CD4-positive, alpha-beta T cell (primary cell): ENCODE measurements around the gene SYNCRIP. TPM values are rescaled to one million over a fixed set of nuclear protein-coding genes. Genes with fewer than 3 reads are reported as not detected.
"Not testable (repeated sequence)": the region's sequence is repeated elsewhere in the genome, so short reads cannot be mapped to it uniquely, and the experiment has no call there.

ENCODE experiments used
- ATAC-seq: fragments of 200-7000 bp; cut with Tn5 transposase; one replicate; pipeline ENCODE4 v1.10.0; 2022; ENCODE audit warnings: mild to moderate bottlenecking; ENCODE audit not compliant: poor library complexity
- CTCF ChIA-PET: fragments of 350-600 bp; sonication (Branson Sonifier 250); formaldehyde crosslinking; loops from one replicate; lab custom pipeline; 2021; ENCODE audit warnings: antibody characterized with exemption, inconsistent platforms; lab: Charles Lee
- POLR2A ChIA-PET: fragments of 350-600 bp; sonication (Branson Sonifier 250); formaldehyde crosslinking; loops from one replicate; lab custom pipeline; 2021; ENCODE audit warnings: antibody characterized with exemption, inconsistent platforms; lab: Charles Lee
- DNase-seq, 14 experiments: peaks; one replicate each; pipeline ENCODE4 v3.0.0-alpha.2; 2013 to 2020; ENCODE audit warnings: mixed read lengths in 2 of 14
- H3K27ac ChIP-seq, 2 donors: one replicate each; pipeline versions ENCODE4 v1.5.1 to v1.7.0; 2013; ENCODE audit warnings: low read length in 2 of 2, low read depth in 1 of 2, mild to moderate bottlenecking in 1 of 2
- H3K27me3 ChIP-seq, 2 experiments: 1 replicate in 1 of 2; 2 replicates in 1 of 2; pipeline versions ENCODE4 v1.6.1 to v1.7.0; 2013; ENCODE audit warnings: low read length in 2 of 2, control low read depth in 1 of 2, mild to moderate bottlenecking in 1 of 2, moderate library complexity in 1 of 2; ENCODE audit not compliant: insufficient read depth in 2 of 2, control insufficient read depth in 1 of 2
- H3K36me3 ChIP-seq: one replicate; pipeline ENCODE4 v1.6.1; 2013; ENCODE audit warnings: low read length, control low read depth; ENCODE audit not compliant: insufficient read depth
- H3K4me1 ChIP-seq: one replicate; pipeline ENCODE4 v1.6.1; 2013; ENCODE audit warnings: low read length, control low read depth; ENCODE audit not compliant: insufficient read depth
- H3K4me3 ChIP-seq: one replicate; pipeline ENCODE4 v1.5.1; 2013; ENCODE audit warnings: mild to moderate bottlenecking, low read length, moderate library complexity
- H3K9me3 ChIP-seq, 2 experiments: 1 replicate in 1 of 2; 2 replicates in 1 of 2; pipeline versions ENCODE4 v1.6.1 to v1.7.0; 2013; ENCODE audit warnings: low read length in 2 of 2, mild to moderate bottlenecking in 2 of 2, control low read depth in 1 of 2, moderate library complexity in 1 of 2; ENCODE audit not compliant: control insufficient read depth in 1 of 2, insufficient read depth in 1 of 2
- H3K27ac Mint-ChIP-seq: one replicate; pipeline ENCODE4 v1.8.0; 2020; ENCODE audit warnings: mixed read lengths
- H3K27me3 Mint-ChIP-seq: one replicate; pipeline ENCODE4 v1.8.0; 2021; ENCODE audit warnings: mixed read lengths
- H3K36me3 Mint-ChIP-seq: one replicate; pipeline ENCODE4 v1.8.0; 2021; ENCODE audit warnings: low read depth, mixed read lengths
- H3K4me1 Mint-ChIP-seq: one replicate; pipeline ENCODE4 v1.8.0; 2021; ENCODE audit warnings: low read depth, mixed read lengths
- H3K4me3 Mint-ChIP-seq: one replicate; pipeline ENCODE4 v1.8.0; 2020; ENCODE audit warnings: mild to moderate bottlenecking, mixed read lengths
- H3K9me3 Mint-ChIP-seq: one replicate; pipeline ENCODE4 v1.8.0; 2020; ENCODE audit warnings: mixed read lengths
- intact Hi-C, 2 experiments: fragments of 100-400 bp; cut with DNase I in 1 of 2; cut with micrococcal nuclease in 1 of 2; formaldehyde crosslinking; loops; one replicate each; pipeline versions ENCODE4 v1.15.1 to v1.9.0; 2023 to 2025; cut with DNase I, micrococcal nuclease
- total RNA-seq, 174 experiments: library from RNA in 2 of 174; stranded (reverse) in 2 of 174; gene quantifications; one replicate each; pipeline ENCODE4 v1.2.3 and lab custom pipeline; 2021 to 2026
- TF ChIP-seq, protein P1 (sequence below): fragments of 200-600 bp; IDR thresholded peaks from one replicate; pipeline ENCODE4 v1.8.0; 2022; ENCODE audit warnings: antibody characterized with exemption, mild to moderate bottlenecking

SYNCRIP gene
- total RNA-seq, 2 experiments from 2014 or later, result 53.2 to 58.3 TPM

DNA sequence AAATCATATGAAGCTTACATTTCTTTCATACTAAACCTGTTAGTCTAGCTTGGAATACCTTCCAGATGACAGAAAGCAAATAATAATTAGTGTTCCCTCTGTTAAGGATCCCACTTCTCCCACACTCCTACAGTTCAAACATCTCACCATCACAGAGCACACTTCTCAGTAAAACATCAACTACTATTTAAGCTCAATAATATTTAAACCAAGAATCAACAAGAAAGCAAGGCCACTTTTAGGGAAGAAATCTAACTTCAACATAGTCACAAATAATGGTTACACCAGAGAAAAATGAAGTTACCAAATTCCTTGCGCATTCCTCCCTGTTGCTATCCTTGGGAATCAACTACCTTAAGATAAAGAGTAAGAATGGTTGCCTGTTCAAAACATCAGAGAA lies 50.7 kb downstream of the SYNCRIP start:
- CTCF ChIA-PET, result interaction anchor here (1.2 kb wide), 1 partner anchor 50 kb away, joined by 3 read pairs; the partner anchor contains the start of gene SYNCRIP
- peak overlapping the region; percentile 95 for H3K4me3 Mint-ChIP-seq
- H3K27ac ChIP-seq, result no peak overlapping the region
- POLR2A ChIA-PET, result interaction anchor here (1.2 to 5.6 kb wide), 4 partner anchors 7 to 86 kb away, joined by 4 to 174 read pairs (median 59); partner anchors contain the start of gene SYNCRIP
- H3K4me3 ChIP-seq, result no peak overlapping the region
- H3K36me3 Mint-ChIP-seq, result peaks cover 50% of the 10 kb centered on the region
- peak overlapping the region; percentile 85 for H3K27ac Mint-ChIP-seq
- H3K9me3 ChIP-seq, result peaks cover 0 to 3% of the 10 kb centered on the region in 2 experiments
- H3K27me3 Mint-ChIP-seq, result no peaks in the 10 kb centered on the region
- H3K4me1 ChIP-seq, result peaks cover 30% of the 10 kb centered on the region
- DNase-seq (no peak), ATAC-seq (no peak)
- TF ChIP-seq, protein P1, sequence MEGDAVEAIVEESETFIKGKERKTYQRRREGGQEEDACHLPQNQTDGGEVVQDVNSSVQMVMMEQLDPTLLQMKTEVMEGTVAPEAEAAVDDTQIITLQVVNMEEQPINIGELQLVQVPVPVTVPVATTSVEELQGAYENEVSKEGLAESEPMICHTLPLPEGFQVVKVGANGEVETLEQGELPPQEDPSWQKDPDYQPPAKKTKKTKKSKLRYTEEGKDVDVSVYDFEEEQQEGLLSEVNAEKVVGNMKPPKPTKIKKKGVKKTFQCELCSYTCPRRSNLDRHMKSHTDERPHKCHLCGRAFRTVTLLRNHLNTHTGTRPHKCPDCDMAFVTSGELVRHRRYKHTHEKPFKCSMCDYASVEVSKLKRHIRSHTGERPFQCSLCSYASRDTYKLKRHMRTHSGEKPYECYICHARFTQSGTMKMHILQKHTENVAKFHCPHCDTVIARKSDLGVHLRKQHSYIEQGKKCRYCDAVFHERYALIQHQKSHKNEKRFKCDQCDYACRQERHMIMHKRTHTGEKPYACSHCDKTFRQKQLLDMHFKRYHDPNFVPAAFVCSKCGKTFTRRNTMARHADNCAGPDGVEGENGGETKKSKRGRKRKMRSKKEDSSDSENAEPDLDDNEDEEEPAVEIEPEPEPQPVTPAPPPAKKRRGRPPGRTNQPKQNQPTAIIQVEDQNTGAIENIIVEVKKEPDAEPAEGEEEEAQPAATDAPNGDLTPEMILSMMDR, result no peak
- intact Hi-C loops, result loop anchor here in 1 of 2 experiments (2.0 to 5.0 kb wide), 2 partner anchors 51 to 85 kb away; partner anchors contain the start of gene SYNCRIP
- no peaks in the 10 kb centered on the region for H3K9me3 Mint-ChIP-seq
- H3K4me1 Mint-ChIP-seq, result peaks cover 59% of the 10 kb centered on the region
- peaks cover 6% of the 10 kb centered on the region for H3K36me3 ChIP-seq
- no peaks in the 10 kb centered on the region for H3K27me3 ChIP-seq

DNA sequence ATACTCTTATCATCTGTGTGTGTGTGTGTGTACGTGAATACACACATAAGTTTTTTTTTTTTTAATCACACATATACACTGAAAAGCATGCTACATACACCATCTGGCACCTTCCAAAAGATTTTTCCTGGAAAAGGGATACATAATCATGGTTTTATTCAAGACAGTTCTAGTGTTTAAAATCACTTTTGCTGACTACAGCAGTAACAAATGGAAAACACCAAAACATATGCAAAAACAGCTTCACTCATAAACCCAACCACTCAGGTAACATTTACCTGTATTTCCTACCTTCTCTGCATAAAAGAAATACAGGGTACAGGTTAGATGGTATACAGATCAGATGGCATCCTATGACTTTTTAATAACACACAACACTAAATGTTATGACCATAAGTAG lies 51.5 kb downstream of the SYNCRIP start:
- peaks cover 6% of the 10 kb centered on the region for H3K36me3 ChIP-seq
- no peaks in the 10 kb centered on the region for H3K9me3 Mint-ChIP-seq
- peaks cover 53% of the 10 kb centered on the region for H3K36me3 Mint-ChIP-seq
- H3K27ac ChIP-seq, result no peak overlapping the region
- intact Hi-C loops, result loop anchor here in 1 of 2 experiments (5.0 kb wide), 1 partner anchor 86 kb away; no protein-coding TSS in a partner anchor
- no peak overlapping the region for H3K4me3 ChIP-seq
- TF ChIP-seq, protein P1, result no peak
- H3K4me1 ChIP-seq, result peaks cover 30% of the 10 kb centered on the region
- H3K4me1 Mint-ChIP-seq, result peaks cover 59% of the 10 kb centered on the region
- no peak for ATAC-seq
- H3K9me3 ChIP-seq, result peaks cover 0 to 3% of the 10 kb centered on the region in 2 experiments
- ChIA-PET POLR2A (interaction anchor here (5.6 kb wide), 1 partner anchor 50 kb away, joined by 174 read pairs; the partner anchor contains the start of gene SYNCRIP), CTCF (interaction anchor here (1.2 kb wide), 1 partner anchor 51 kb away, joined by 3 read pairs; the partner anchor contains the start of gene SYNCRIP)
- DNase-seq, result no peak
- no peaks in the 10 kb centered on the region for H3K27me3 Mint-ChIP-seq
- peak overlapping the region; percentile 61 for H3K4me3 Mint-ChIP-seq
- no peak overlapping the region for H3K27ac Mint-ChIP-seq
- H3K27me3 ChIP-seq, result no peaks in the 10 kb centered on the region

DNA sequence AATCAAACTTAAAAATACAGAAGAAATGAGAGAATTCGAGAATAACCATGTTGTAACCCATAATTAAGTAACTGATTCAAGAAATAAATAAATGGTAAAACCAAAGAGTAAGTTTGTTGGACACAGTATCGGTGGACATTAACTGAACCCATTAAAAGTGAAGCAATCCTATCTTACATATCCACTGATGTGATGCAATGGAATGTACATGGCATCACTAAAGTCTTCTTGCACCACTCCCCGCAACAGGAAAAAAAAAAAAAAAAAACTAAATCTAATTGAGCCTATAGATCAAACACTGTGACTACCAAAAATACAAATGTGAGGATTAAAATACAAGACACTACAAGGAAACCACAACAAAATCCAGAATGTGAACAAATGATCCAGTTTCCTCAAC lies 56.9 kb downstream of the SYNCRIP start:
- Mint-ChIP-seq H3K27ac (no peak overlapping the region), H3K27me3 (no peaks in the 10 kb centered on the region), H3K9me3 (peaks cover 12% of the 10 kb centered on the region), H3K4me1 (peaks cover 71% of the 10 kb centered on the region), H3K36me3 (peaks cover 34% of the 10 kb centered on the region), H3K4me3 (no peak overlapping the region)
- TF ChIP-seq, protein P1, result no peak
- Histone ChIP-seq H3K27me3 (no peaks in the 10 kb centered on the region), H3K4me1 (peaks cover 8% of the 10 kb centered on the region), H3K36me3 (peaks cover 7% of the 10 kb centered on the region), H3K27ac (no peak overlapping the region), H3K4me3 (no peak overlapping the region), H3K9me3 (no peaks in the 10 kb centered on the region)
- no peak for ATAC-seq
- no peak for DNase-seq
- POLR2A ChIA-PET, result interaction anchor here (2.2 kb wide), 1 partner anchor 8 kb away, joined by 8 read pairs; the partner anchor contains the start of gene SNX14
- intact Hi-C loops, result no loop called here
- CTCF ChIA-PET, result no interaction called here

DNA sequence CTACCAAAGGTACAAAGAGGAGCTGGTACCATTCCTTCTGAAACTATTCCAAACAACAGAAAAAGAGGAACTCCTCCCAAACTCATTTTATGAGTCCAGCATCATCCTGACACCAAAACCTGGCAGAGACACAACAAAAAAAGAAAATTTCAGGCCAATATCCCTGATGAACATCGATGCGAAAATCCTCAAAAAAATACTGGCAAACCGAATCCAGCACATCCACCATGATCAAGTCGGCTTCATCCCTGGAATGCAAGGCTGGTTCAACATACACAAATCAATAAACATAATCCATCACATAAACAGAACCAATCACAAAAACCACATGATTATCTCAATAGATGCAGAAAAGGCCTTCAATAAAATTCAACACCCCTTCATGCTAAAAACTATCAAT lies 59.9 kb downstream of the SYNCRIP start:
- H3K4me3 ChIP-seq, ATAC-seq, CTCF ChIA-PET, H3K27me3 Mint-ChIP-seq, H3K27me3 ChIP-seq, H3K27ac Mint-ChIP-seq, intact Hi-C loops, DNase-seq, H3K9me3 ChIP-seq, POLR2A ChIA-PET, H3K4me3 Mint-ChIP-seq, H3K27ac ChIP-seq: not testable (repeated sequence)
- Mint-ChIP-seq H3K36me3 (peaks cover 12% of the 10 kb centered on the region), H3K4me1 (peaks cover 61% of the 10 kb centered on the region), H3K9me3 (peaks cover 12% of the 10 kb centered on the region)
- peaks cover 14% of the 10 kb centered on the region for H3K36me3 ChIP-seq
- peaks cover 14% of the 10 kb centered on the region for H3K4me1 ChIP-seq
